Neuronal stem cell (in vitro differentiated cells): ENCODE data around the gene ABLIM3.

ENCODE experiments used
- DNase-seq: peaks from one replicate; pipeline ENCODE4 v3.0.0-alpha.2; 2013; ENCODE audit warnings: low spot score
- H2AFZ ChIP-seq: one replicate; pipeline ENCODE4 v1.6.1; 2013; ENCODE audit warnings: mild to moderate bottlenecking, low read length, inconsistent platforms
- H2AK5ac ChIP-seq: 2 replicates; pipeline ENCODE4 v1.6.1; 2013; ENCODE audit warnings: low read depth, mild to moderate bottlenecking, inconsistent platforms, low read length, moderate library complexity, mixed read lengths
- H2BK120ac ChIP-seq: 2 replicates; pipeline ENCODE4 v1.6.1; 2013; ENCODE audit warnings: low read depth, mild to moderate bottlenecking, inconsistent platforms, low read length, moderate library complexity, mixed read lengths
- H2BK12ac ChIP-seq: one replicate; pipeline ENCODE4 v1.6.1; 2013; ENCODE audit warnings: low read length, inconsistent platforms
- H2BK15ac ChIP-seq: 2 replicates; pipeline ENCODE4 v1.6.1; 2013; ENCODE audit warnings: mild to moderate bottlenecking, low read length, inconsistent platforms, mixed read lengths
- H2BK5ac ChIP-seq: one replicate; pipeline ENCODE4 v1.6.1; 2013; ENCODE audit warnings: inconsistent platforms, mild to moderate bottlenecking, low read length, moderate library complexity
- H3K14ac ChIP-seq: one replicate; pipeline ENCODE4 v1.6.1; 2013; ENCODE audit warnings: low read length, inconsistent platforms
- H3K18ac ChIP-seq: 2 replicates; pipeline ENCODE4 v1.6.1; 2013; ENCODE audit warnings: low read length, inconsistent platforms
- H3K23ac ChIP-seq: 2 replicates; pipeline ENCODE4 v1.6.1; 2013; ENCODE audit warnings: low read depth, mild to moderate bottlenecking, mixed read lengths, low read length, inconsistent platforms; ENCODE audit not compliant: poor library complexity
- H3K27ac ChIP-seq: replicated peaks from 3 replicates; pipeline ENCODE4 v1.5.1; 2013; ENCODE audit warnings: low read length, inconsistent platforms
- H3K27me3 ChIP-seq, 3 experiments: 2 replicates each; pipeline ENCODE4 v1.6.1; 2013; ENCODE audit warnings: low read length in 3 of 3, mild to moderate bottlenecking in 2 of 3, inconsistent platforms in 1 of 3, low read depth in 1 of 3, mixed read lengths in 1 of 3, moderate library complexity in 1 of 3; ENCODE audit not compliant: control insufficient read depth in 3 of 3, insufficient read depth in 3 of 3
- H3K36me3 ChIP-seq, 2 donors: replicated peaks in 1 of 2; 2 replicates each; pipeline ENCODE4 v1.6.1; 2013; ENCODE audit warnings: low read length in 2 of 2; ENCODE audit not compliant: control insufficient read depth in 2 of 2, insufficient read depth in 2 of 2
- H3K4ac ChIP-seq: 2 replicates; pipeline ENCODE4 v1.6.1; 2013; ENCODE audit warnings: inconsistent platforms, mild to moderate bottlenecking, low read length, moderate library complexity
- H3K4me1 ChIP-seq, 2 donors: 1 replicate in 1 of 2; 2 replicates in 1 of 2; pipeline ENCODE4 v1.6.1; 2013; ENCODE audit warnings: low read length in 2 of 2, low read depth in 1 of 2; ENCODE audit not compliant: control insufficient read depth in 2 of 2, insufficient read depth in 1 of 2
- H3K4me2 ChIP-seq: one replicate; pipeline ENCODE4 v1.6.1; 2013; ENCODE audit warnings: mild to moderate bottlenecking, low read length, inconsistent platforms; ENCODE audit not compliant: insufficient read depth, poor library complexity, severe bottlenecking
- H3K4me3 ChIP-seq, 2 donors: 2 replicates each; pipeline ENCODE4 v1.5.1; 2013; ENCODE audit warnings: low read length in 2 of 2, mild to moderate bottlenecking in 2 of 2, inconsistent platforms in 1 of 2, moderate library complexity in 1 of 2
- H3K79me1 ChIP-seq: one replicate; pipeline ENCODE4 v1.6.1; 2013; ENCODE audit warnings: low read depth, mild to moderate bottlenecking, inconsistent platforms, low read length, moderate library complexity
- H3K9ac ChIP-seq: one replicate; pipeline ENCODE4 v1.6.1; 2013; ENCODE audit warnings: mild to moderate bottlenecking, low read depth, low read length, inconsistent platforms; ENCODE audit not compliant: poor library complexity
- H3K9me3 ChIP-seq, 2 donors: replicated peaks in 1 of 2; 2 replicates each; pipeline versions ENCODE3 to v1.6.1; 2013; ENCODE audit warnings: low read length in 2 of 2, mild to moderate bottlenecking in 2 of 2, inconsistent platforms in 1 of 2, low read depth in 1 of 2, mixed read lengths in 1 of 2, moderate library complexity in 1 of 2; ENCODE audit not compliant: control insufficient read depth in 2 of 2, insufficient read depth in 1 of 2
- H4K8ac ChIP-seq: one replicate; pipeline ENCODE4 v1.6.1; 2013; ENCODE audit warnings: low read depth, mild to moderate bottlenecking, inconsistent platforms, low read length, moderate library complexity
- H4K91ac ChIP-seq: one replicate; pipeline ENCODE4 v1.6.1; 2013; ENCODE audit warnings: low read length, low read depth, mild to moderate bottlenecking, inconsistent platforms; ENCODE audit not compliant: poor library complexity
- WGBS, 2 donors: extraction: QIAGEN DNeasy Blood & Tissue Kit; methylation state at CpG; one replicate each; pipeline ENCODE4 v1.1.7; 2013; ENCODE audit warnings: missing lambda C conversion rate in 2 of 2, mixed read lengths in 1 of 2; ENCODE audit not compliant: insufficient read length in 2 of 2, insufficient replicate concordance in 1 of 2; ENCODE audit errors: extremely low coverage in 2 of 2; 5-methylcytosine and 5-hydroxymethylcytosine counted together

ABLIM3 gene

DNA sequence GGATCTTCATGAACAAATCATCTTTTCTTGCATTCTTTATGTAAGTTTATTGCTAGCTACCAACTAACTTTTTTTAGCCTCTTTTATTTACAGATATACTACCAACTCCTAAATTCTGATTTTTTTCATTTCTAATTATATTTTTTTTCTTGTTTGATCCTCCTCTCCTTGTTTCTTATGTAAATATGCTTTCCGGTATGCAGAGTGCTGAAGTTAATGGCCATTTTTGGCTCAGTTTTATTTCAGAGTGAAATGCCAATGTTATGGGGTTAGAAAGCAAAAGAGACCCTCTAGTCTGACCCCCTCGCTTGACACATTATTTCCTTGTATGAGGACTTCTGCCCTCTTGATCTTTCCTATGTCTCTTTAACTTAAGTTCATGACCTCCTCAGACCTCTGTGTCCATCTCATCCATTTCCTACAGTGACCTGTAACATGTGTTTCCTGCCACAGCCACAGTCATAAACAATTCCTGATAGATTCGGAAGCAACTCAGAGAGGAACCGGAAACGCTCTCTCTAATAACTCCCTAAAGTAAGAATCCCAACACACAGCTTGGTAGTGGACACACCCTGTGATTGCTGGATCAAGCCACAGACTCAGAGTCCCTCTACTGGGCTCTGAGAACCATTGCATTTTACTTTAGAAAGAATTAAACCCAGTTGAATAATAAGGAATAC is 87.5 kb downstream of the ABLIM3 start:
- no peak for DNase-seq
- H3K9ac ChIP-seq: no peak overlapping the region
- no peaks in the 10 kb centered on the region for H3K4me1 ChIP-seq
- no peak overlapping the region for H3K4me2 ChIP-seq
- H2AFZ ChIP-seq: no peak overlapping the region
- no peak overlapping the region for H3K27ac ChIP-seq
- no CpG with 5 or more reads among the region's 5 CpGs for WGBS, 2 donors
- no peaks in the 10 kb centered on the region for H3K79me1 ChIP-seq
- H2BK5ac ChIP-seq: no peak overlapping the region
- H2BK120ac ChIP-seq: no peak overlapping the region
- H3K18ac ChIP-seq: no peak overlapping the region
- peaks cover 0 to 3% (median 0%) of the 10 kb centered on the region in 3 experiments for H3K27me3 ChIP-seq
- no peak overlapping the region for H3K4me3 ChIP-seq
- no peak overlapping the region for H2BK15ac ChIP-seq
- no peak overlapping the region for H3K23ac ChIP-seq
- no peak overlapping the region for H4K8ac ChIP-seq
- no peak overlapping the region for H3K4ac ChIP-seq
- no peak overlapping the region for H2BK12ac ChIP-seq
- H3K36me3 ChIP-seq: no peaks in the 10 kb centered on the region
- no peak overlapping the region for H4K91ac ChIP-seq
- H3K9me3 ChIP-seq: no peaks in the 10 kb centered on the region
- no peak overlapping the region for H3K14ac ChIP-seq
- H2AK5ac ChIP-seq: no peak overlapping the region

DNA sequence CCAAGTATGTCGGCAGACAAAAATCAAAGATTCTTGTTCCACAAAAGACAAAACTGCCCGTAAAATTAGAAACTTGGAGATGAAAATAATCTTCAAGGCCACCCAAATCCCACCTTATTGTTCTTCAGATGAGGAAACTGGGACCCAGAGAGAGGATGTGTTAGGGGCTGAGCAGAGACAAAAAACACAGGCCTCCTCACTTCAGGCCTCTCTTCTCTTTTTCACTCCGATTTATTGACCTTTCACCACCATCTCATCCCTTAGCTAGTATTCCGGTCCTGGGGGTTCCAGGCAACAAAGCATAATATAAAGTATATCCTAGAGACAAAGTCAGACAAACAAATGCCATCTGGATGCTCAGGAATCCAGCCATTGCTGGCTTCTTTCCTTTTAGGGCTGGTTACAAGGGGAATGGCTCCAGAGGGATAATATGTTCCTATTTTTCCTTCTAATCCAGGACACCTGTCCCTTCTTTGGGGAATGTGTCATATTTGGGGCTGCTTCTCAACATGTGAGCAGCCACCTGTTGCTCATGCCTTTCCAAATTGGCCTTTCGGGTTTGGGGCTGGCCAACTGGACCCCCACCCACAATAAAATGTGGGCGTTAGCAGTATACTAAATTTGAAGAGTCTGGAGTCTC is 88.1 kb downstream of the ABLIM3 start:
- Histone ChIP-seq H3K23ac (no peak overlapping the region), H3K9ac (no peak overlapping the region), H2AFZ (no peak overlapping the region), H2AK5ac (no peak overlapping the region), H2BK15ac (no peak overlapping the region), H3K4me1 (no peaks in the 10 kb centered on the region), H3K4me2 (no peak overlapping the region), H2BK5ac (no peak overlapping the region), H3K14ac (no peak overlapping the region), H3K18ac (no peak overlapping the region), H2BK12ac (no peak overlapping the region), H3K27me3 (peaks cover 0 to 3% (median 0%) of the 10 kb centered on the region in 3 experiments), H4K91ac (no peak overlapping the region), H3K36me3 (no peaks in the 10 kb centered on the region), H4K8ac (no peak overlapping the region), H3K9me3 (no peaks in the 10 kb centered on the region), H3K79me1 (no peaks in the 10 kb centered on the region), H3K4me3 (no peak overlapping the region), H3K4ac (no peak overlapping the region), H2BK120ac (no peak overlapping the region), H3K27ac (no peak overlapping the region)
- no peak for DNase-seq
- no CpG with 5 or more reads among the region's 6 CpGs for WGBS, 2 donors

DNA sequence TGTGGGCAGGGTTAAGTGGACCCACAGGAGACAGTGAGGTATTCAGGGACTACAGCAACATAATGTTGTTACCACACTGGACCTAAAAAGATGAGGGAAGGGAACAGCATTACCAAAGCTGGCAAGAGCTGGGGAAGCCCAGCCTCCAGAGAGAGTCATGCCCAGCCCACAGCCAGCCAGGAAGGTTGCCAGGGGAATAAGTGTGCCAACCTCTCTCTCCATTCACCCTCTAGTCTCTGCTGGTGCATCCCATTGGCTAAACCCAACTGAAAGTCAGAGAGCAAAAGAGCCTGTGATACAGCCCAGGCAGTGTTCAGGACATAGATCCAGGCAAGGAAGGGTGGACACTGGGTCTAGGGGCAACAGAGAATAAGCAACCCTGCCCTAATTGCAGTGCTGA is 94.5 kb downstream of the ABLIM3 start:
- no peaks in the 10 kb centered on the region for H3K79me1 ChIP-seq
- no peak for DNase-seq
- no peak overlapping the region for H3K18ac ChIP-seq
- H3K4me2 ChIP-seq: no peak overlapping the region
- no peak overlapping the region for H2BK12ac ChIP-seq
- H3K23ac ChIP-seq: no peak overlapping the region
- no peak overlapping the region for H3K27ac ChIP-seq
- no peaks in the 10 kb centered on the region for H3K36me3 ChIP-seq
- no peak overlapping the region for H2BK15ac ChIP-seq
- no peak overlapping the region for H3K4ac ChIP-seq
- H4K91ac ChIP-seq: no peak overlapping the region
- H3K4me3 ChIP-seq: no peak overlapping the region
- H3K14ac ChIP-seq: no peak overlapping the region
- H3K4me1 ChIP-seq: no peaks in the 10 kb centered on the region
- no peak overlapping the region for H3K9ac ChIP-seq
- H2BK120ac ChIP-seq: no peak overlapping the region
- H3K9me3 ChIP-seq: no peaks in the 10 kb centered on the region
- H2AFZ ChIP-seq: no peak overlapping the region
- H2AK5ac ChIP-seq: no peak overlapping the region
- H3K27me3 ChIP-seq: peaks cover 0 to 12% (median 0%) of the 10 kb centered on the region in 3 experiments
- H2BK5ac ChIP-seq: no peak overlapping the region
- no peak overlapping the region for H4K8ac ChIP-seq

DNA sequence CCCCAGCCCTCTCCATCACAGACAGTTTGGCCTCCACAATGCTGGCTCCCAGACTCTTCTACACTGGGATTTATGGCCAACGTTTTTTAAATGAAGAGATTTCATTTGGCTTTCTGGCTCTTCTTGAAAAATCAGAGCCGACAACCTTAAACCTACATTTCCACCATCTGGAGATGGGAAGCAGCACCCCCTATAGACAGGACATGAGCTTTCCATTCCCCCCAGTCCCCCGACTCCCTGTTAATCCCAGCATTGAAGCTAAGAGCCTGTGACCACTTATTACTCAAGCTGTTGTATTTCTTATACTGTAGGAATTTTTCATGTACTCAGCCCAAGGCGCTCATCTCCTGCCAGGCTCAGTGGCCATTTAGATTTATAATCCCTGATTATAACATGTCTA is 96.4 kb downstream of the ABLIM3 start:
- no peak overlapping the region for H3K4ac ChIP-seq
- no peak overlapping the region for H3K9ac ChIP-seq
- H2BK5ac ChIP-seq: no peak overlapping the region
- no peak overlapping the region for H3K18ac ChIP-seq
- DNase-seq: no peak
- H3K23ac ChIP-seq: no peak overlapping the region
- H2AK5ac ChIP-seq: no peak overlapping the region
- no peak overlapping the region for H3K4me2 ChIP-seq
- no peak overlapping the region for H2BK120ac ChIP-seq
- no peak overlapping the region for H2AFZ ChIP-seq
- no peak overlapping the region for H3K14ac ChIP-seq
- H2BK15ac ChIP-seq: no peak overlapping the region
- WGBS, 2 donors: no CpG with 5 or more reads among the region's 4 CpGs
- H4K8ac ChIP-seq: no peak overlapping the region
- no peak overlapping the region for H3K27ac ChIP-seq
- H3K9me3 ChIP-seq: no peaks in the 10 kb centered on the region
- H3K27me3 ChIP-seq: peaks cover 0 to 12% (median 0%) of the 10 kb centered on the region in 3 experiments
- no peaks in the 10 kb centered on the region for H3K36me3 ChIP-seq
- no peaks in the 10 kb centered on the region for H3K79me1 ChIP-seq
- H3K4me1 ChIP-seq: no peaks in the 10 kb centered on the region
- H4K91ac ChIP-seq: no peak overlapping the region
- no peak overlapping the region for H3K4me3 ChIP-seq
- no peak overlapping the region for H2BK12ac ChIP-seq
